ENCODE results near the gene EXOC3.
"Not testable (repeated sequence)": the region's sequence is repeated elsewhere in the genome, so short reads cannot be mapped to it uniquely, and the experiment has no call there.

Gene EXOC3

DNA sequence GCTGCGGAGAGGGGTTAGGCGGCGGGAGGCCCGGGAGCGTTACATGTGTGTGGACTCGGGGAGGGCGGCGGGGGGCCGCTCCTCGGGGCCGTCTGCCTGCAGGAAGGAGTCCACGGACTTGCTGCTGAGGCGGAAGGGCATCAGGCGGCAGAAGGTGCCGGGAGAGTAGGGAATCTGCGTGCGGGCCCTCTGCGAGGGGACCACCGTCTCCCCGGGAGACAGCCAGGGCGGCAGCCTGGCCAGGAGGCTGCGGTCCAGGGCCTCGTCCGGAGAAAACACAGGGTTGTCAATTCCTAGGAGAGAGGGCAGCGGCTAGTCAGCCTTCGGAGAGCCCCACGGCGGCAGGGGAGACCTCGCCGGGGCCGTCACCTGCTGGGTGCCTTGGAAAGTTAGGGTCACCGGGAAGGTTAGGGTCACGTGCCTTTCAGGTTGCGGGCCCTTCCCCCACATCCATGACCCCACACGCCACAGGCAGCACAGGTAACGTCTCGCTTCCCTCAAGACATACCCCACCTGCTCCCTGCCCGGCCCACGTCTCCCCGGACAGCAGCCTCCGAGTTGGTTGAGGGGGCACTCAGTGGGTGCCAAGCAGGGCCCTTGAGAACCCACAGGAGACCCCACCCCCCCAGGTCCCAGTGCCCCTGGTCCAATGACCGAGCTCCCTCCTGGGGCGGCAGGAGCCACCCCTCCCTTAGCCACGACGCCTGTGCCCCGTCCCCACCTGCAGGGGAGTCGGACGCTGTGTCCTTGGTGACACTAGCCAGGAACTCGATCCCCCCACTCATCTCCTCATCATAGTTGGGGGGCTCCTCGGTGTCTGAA, 32.1 kb downstream of the EXOC3 start:
- DNase-seq: peak in 2 of 3 donors; percentile 13 to 24

DNA sequence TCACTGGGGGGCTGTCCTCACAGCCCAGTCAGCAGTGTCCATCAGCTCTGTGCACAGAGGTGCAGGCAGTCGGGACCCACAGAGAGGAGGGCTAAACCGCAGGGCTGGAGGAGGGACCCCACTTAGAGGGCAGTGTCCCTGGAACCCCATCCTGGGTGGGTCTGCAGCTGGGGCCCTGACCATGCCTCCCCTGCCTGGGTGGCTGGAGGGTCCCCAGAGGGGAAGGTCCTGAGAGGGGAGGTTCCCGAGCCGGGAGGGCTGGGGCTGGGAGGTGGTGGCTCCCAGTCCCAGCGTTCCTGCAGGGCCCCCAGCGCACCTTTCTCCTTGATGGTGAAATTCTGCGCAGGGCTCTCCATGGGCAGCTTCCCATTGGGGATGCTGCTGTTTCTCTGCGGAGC, 32.7 kb downstream of the EXOC3 start:
- no peak for DNase-seq

DNA sequence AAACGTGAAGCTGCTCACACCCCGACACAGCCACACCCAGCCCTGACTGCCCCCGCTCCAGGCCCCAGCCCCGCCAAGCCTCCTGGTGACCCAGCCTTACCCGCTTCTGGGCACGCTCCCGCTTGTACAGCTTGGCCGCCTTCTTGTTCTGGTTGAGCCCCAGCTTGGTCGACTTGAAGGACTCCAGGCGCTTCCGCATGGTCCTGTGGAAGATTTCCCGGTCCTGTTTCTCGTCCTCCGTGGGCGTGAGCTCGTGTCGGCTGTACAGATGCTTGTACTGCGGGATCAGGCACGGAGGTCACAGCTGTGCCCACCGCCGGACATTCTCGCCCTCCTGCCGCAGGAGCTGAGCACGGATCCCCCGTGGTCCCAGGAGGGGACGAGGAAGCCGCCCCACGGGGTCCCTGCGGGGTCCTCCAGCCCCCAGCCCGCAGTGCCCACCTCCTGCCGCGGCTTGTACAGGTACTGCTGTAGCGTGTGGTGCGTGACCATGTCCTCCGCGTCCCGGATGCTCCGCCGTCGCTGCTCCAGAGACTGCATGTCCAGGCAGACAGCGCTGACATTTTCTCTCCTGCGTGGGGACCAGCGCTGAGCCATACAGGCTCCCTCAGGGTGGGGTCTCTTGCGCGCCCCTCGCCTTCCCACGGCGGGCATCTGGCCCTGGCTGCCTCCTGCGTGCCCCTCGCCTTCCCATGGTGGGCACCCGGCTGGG, 33.3 kb downstream of the EXOC3 start:
- DNase-seq: no peak

DNA sequence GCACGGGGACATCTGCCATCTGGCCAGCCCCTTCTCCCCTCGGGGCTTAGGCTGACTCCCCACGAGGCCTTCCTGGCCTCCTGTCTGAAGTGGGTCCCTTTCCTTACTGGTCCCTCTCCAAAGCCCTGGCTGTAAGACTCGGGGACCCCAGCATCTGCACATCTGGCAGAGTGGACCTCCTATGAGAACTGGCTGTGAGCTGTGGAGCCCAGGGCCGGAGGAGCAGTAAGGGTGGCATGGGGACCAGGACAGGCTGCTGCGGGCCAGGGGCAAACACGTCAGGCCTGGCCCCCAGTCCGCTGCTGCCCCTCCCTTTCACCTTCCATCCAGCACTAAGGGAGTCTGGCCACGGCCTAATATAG, 33.8 kb downstream of the EXOC3 start:
- DNase-seq: no peak

DNA sequence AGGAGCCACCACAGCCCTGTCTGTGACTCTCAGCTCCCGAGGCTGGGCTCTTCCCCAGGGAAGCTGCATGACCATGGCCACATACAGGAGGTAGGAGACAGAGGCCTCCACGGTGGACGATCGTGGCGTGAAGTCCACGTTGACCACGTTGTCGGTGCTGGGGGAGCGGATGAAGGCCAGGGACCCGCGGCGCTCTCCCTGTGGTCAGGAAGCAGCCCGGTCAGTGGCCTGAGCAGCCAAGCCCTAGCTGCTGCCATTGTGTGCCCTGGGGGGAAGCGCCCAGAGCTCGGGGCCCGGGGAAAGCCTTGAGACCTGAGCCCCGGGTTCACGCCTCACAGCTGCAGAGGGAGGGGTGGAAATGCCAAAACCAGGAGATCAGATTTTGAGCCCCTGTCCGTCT, 34.3 kb downstream of the EXOC3 start:
- no peak for DNase-seq

DNA sequence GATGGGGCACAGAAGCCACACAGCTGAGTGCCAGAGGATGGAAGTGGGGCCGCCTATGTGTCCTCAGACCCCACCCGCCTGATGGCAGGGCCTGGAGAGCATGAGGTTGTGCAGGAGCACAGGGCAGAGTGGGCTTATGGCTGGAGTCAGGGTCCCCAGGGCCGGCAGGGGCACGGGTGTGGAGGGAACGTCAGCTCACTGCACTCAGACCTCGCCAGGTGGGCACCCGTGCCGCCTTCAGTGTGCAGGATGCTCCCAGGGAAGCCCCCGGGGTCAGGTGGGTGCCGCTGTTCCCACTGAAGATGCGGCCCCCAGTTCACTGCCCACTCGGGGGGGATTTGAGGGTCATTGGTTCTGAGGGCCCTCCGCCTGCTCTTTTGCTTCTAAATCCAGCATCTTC, 34.9 kb downstream of the EXOC3 start:
- no peak for DNase-seq

DNA sequence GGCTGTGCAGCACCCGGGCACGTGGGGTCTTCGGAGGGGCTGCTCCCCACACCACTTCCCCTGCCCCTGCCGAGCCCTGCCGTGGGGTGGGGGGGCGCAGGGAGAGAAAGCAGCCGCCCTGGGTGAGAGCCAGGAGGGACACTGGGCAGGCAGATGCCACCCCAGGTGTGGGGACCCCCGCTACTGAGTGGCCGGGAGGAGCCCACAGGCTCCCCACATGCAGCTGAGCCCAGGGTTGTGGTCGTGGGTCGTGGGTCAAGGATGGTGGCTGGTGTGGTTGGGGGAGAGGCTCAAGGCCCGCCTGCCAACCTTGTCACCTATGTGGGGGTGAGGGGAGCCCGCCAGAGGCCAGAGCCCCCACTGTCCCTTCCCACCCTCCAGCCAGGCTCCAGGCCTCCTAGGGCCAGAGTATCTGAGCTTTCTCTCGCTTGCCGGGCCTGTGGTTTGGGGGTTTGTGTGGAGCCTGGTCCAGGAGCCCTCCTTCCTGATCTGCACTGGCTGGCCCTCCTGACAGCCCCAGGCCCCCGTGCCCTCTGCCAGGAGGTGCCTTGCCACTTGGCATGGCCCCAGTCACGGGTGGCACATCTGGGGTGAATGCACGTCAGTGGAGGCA, 35.5 kb downstream of the EXOC3 start:
- no peak for DNase-seq

DNA sequence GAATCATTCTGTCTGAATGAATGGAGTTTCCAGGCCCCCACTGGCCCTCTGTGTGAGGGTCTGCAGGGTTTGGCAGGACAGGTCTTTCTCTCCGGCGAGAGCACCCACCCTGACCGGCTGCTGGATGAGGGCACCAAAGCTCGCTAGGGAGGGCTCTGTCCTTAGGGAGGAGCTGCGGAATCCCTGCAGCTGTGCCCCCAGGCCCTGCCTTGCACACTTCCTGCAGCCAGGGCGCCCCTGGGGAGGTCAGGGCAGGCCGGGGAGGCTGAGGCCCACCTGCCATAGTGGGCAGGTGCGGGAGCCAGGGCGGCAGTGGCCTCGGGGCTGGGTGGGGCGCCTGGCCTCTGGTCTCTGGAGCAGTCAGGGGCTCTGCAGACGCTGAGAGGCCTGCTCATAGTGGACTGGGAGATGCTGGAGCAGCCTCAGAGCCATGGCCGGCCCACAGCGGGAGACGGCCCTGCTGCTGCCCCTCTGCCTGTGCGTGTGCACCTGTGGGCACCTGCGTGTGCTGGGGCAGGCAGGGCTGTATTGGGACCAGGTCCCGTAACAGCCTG, 36.1 kb downstream of the EXOC3 start:
- no peak for DNase-seq

DNA sequence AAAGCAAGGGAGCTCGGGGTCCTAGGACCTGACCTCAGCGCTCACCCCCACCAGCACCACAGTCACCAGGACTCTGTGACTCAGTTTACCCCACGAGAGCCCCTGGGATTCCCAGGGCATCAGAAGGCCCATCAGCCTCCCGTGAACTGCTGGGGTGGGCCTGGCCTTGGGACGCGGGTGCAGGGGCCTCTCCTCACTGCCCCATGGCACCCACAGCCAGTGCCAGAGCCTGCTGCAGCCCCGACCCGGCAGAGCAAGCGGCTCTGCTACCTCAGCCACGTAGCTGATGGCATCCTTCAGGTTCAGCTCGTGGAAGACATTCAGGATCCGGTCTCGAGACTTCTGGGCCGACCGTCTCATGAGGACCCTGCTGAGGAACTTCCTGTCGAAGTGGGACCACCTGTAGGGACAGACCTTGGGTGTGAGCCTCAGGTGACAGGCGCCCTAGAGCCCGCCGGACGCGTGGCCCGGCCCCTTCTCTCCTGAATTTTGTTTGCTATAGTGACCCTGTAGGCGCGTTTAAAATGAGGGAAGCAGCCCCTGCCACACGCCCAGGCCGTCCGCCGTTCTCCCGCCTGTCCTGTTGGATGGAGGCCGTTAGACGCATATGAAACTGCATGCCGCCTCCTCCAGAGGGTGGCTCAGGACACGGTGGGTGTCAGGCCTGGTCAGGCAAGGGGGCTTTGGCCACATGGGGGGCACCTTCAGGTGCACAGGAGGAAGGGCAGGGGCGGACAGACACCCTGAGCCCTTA, 36.8 kb downstream of the EXOC3 start:
- DNase-seq: no peak

DNA sequence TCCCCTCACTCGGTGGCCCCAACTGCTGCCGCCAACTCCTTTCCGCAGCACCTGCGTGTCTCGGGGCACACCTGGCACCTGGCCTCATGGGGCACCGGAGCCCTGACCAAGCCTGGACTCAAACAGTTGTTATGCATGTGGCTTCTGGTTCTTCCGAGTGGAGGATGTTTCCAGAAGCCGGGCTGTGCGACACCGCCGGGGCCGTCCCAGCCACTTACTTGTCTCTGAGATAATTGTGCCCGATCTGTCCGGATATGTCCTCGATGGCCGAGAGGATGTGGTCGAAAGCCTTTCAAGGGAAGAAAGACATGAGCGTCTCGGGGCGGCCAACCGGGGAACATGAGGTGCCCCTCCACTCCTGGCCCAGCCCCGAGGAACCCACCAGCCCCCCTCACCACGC, 38.4 kb downstream of the EXOC3 start:
- DNase-seq: no peak

DNA sequence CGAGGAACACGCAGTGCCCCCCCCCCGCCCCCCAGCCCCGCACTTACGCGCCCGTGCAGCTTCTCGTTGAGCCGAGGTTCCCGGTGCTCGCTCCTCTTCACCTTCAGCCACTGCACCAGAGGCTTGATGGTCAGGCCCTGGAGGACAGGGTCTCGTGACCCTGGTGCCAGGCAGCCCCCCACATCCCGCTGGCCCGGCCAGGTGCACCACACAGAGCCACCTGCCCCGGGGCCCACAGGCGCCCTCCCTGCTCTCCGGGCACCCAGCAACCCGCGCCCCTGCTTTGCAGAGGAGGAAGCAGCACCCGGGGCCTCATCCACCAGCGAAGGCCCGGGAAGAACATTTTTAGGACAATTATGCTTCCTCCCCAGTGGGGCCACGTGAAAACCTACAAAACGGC, 39.0 kb downstream of the EXOC3 start:
- no peak for DNase-seq

DNA sequence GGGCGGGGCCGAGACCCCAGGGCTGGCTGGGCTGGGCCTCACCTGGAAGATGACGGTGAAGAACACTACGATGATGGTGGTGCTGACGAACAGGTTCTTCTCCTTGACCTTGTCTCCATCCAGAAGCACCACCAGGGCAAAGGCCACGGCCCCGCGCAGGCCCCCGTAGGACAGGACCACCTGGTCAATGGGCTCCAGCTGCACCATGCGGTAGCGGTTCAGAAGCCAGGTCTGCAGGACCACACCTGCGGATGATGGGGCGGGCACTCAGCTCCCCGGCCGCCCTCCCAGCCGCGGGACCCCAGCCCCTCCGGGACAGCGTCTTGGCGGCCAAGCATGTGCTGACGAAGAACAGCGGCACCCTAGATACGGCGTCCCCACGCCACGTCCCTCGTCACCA, 39.5 kb downstream of the EXOC3 start:
- no peak for DNase-seq

DNA sequence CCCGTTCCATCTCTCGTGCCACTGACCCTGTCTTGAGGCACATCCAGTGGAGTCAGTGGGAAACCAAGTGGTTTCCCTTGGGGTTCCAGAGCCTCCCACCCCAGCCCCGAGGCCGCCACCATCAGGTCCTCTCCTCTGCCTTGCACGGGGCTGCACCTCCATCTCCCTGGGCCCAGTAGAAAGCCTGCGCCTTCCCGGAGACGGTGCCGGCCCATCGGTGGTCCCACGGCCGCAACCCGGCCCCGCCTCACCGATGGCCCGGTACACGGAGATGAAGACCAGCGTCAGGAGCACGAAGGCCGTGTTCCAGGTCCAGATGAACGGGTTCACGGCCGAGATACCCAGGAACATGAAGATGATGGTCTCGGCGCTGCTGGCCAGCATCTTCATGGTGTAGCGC, 40.0 kb downstream of the EXOC3 start:
- DNase-seq: no peak

DNA sequence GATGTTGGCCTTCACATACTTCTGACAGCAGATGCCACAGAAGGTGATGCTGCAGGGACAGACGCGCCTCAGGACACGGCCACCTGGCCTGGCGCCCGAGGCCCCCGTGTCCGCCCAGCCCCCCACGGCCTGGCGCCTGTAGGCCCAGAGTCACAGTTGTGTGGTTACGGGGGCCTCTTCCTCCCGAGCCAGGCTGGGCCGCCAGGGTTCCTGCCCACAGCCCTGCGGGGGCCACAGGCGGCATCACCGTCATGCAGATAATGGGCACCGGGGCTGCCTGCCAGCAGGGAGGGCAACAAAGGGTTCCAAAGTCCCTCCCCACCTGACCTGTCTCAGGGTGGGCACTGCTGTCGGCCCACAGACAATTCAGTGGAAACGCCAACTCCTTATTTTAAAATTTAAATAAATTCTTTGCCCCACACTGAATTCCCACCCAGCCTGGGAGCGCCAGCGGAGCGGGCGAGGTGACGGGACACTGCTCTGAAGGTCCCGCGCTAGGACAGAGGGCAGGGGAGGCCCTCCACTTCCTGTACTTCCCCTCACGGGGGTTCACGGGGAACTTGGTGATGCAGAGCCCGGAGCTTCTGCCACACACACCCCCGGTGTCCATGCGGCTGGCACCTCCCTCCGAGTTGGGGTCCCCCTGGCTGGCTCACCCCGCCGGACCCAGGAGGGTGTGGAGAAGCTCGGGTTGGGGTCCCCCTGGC, 40.6 kb downstream of the EXOC3 start:
- DNase-seq: peak; percentile 41 to 63 (median 46)

DNA sequence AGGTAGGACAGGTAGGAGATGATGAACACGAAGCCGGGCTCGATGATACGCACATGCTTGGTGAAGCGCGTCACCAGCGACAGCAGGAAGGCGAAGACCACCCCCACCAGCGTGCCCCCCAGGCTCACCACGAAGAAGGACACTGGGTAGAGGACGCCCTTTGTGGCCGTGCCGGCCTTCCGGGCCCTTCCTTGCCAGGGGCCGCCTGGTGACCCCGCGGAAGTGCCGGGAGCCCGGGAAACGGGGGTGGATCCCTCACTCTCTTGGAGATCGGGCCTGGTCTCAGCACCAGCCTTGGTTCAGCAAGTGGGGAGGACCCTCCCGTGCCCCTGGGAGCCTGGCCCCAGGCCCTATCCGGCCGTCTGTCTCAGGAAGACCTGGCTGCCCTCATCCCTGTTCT, 41.6 kb downstream of the EXOC3 start:
- DNase-seq: no peak

DNA sequence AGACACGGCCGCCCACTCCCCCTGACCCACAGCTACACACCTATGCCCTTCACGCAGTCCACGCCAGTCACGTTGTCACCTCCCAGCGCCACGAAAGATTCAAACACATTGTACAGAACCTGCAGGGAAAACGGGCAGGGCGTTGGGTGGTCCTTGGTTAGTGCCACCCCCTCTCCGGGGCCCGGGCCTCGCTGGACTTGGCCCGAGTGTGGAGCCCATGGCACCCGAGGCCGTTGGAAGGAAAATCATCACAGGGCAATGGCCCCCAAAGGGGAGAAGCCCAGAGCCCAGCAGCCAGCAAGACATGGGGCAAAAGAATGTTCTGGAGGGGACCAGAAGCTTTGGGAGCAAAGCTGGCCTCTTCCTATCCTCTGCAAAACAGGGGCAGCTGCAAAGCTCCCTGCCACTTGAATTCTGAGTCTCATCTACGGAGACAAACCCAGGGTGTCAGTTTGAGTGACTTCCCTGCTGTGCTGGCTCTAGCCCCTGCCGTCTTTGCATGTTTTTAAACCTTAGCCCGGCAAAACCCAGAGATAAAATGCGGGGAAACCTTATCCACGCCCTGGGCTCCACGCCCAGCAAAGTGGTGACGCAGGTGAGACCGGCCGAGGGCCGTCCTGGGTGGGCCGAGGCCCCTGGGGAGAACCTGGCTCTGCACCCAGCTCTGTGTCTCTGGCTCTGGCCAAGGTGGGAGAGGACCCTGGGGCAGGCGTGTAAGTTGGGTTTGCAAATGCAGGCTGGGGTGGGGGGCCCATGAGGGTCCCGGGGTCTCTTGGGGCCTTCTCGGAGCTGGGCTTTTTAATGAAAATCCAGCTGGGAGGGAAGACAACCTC, 42.4 kb downstream of the EXOC3 start:
- no peak for DNase-seq

DNA sequence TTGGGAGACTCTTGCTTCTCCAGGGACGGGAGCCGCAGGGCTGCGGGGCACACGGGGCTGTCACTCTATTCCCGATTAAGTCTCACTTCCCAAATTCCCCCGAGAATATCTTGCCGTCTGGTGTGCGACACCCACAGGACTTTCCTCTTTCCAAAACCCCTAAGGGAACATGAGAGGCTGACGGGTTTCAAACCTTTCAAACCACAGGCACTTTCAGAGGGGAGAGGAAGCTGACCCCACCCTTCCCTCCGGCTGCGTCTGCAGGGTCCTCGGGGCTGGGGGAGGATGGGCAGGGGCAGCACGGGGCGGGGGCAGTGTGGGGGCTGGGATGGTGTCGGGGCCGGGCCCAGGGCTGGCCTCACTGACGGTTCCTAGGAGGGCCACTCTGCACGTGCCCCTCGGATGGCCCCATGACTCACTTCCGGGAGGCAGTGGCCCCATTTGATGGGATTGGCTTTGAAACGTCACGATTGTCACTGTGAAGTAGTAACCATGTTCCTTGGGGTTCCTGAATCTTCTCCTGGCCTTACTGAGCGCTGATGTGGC, 43.0 kb downstream of the EXOC3 start:
- peak; percentile 58 to 67 (median 60) for DNase-seq

DNA sequence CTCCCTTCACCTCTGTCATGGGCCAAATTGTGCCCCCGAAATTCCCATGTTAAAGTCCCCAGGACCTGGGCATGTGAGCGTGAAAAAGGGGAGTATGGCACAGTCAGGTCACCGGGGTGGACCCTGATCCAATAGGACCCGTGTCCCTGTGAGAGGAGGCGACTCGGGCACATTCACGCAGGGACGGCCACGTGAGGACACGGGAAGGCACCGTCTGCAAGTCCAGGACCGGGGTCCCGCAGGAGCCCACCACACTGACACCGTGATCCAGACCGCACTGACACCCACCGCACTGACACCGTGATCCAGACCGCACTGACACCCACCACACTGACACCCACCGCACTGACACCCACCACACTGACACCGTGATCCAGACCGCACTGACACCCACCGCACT, 43.6 kb downstream of the EXOC3 start:
- not testable (repeated sequence) for DNase-seq

DNA sequence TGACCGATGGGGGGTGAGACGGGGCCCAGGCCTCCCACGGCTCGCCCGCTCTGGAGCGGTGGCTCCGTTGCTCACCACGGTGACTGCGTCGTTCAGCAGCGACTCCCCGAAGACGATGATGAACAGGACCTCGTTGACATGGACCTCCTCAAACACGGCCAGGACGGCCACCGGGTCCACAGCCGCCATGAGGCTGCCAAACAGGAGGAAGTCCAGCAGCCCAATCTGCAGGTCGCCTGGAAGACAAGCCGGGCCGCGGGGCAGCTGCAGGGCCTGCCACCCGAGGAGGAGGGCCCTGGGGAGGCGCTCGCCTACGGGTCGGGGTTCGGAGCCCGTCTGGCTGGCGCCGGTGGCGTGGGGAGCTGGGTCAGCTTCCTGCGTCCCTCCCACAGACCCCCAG, 45.3 kb downstream of the EXOC3 start:
- no peak for DNase-seq

DNA sequence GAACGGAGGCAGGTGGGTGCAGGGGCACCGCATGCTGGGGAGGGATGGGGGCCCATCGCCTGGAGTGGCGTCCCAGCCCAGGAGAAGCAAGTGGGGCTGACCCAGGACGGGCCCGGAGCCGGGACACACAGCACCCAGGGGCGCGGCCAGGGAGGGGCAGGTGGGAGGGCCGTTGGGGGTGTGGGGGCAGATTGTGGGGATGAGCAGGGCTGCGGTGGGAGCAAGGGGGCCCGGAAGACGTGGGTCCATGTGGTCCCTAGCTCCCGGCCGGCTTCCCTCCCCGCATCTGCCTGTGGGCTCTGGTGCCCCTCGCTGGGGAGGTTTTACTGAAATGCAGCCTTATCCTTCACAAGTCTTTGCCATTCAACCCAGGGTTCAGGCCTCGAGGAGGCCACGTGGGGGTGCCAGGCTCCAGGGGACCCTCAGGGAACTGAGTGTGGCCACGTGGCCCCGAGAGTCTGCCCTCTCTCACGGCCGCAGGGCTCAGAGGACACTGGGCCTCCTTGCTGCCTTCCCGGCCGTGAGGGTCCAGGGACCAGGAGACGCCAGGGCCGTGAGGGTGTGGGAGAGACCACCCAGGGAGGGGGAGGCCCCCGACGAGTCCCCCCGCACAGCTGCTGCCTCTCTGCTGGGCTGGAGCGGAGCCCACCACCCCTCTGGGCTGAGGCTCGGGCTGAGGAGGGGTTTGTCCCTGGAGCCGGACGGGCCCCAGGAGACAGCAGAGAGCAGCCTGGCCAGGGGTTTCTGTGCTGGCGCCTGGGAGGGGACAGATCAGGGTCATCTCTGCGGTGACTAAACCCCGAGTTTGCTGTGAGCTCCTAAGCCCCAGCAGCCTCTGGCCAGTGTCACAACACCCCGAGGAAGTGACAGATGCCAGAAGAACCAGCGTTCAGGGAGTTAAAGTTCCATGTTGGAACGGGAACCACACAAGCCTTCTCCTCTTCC, 46.0 kb downstream of the EXOC3 start:
- no peak for DNase-seq
